Liver (tissue), 9 donors: ENCODE results near the gene SUPT4H1. TPM values are rescaled to one million over a fixed set of nuclear protein-coding genes. Genes with fewer than 3 reads are reported as not detected.

ENCODE experiments used
- DNase-seq: peaks from one replicate; pipeline ENCODE4 v3.0.0-alpha.2; 2017; ENCODE audit warnings: low spot score
- H3K27ac ChIP-seq, 2 donors: one replicate each; pipeline ENCODE4 v1.7.0; 2013; ENCODE audit warnings: inconsistent platforms in 2 of 2, low read length in 2 of 2, control low read depth in 1 of 2, low read depth in 1 of 2, mild to moderate bottlenecking in 1 of 2
- H3K27me3 ChIP-seq, 4 donors: one replicate each; pipeline versions ENCODE4 v1.6.1 to v1.7.0; 2013; ENCODE audit warnings: low read length in 3 of 4, inconsistent platforms in 1 of 4, mild to moderate bottlenecking in 1 of 4, moderate library complexity in 1 of 4; ENCODE audit not compliant: control insufficient read depth in 4 of 4, insufficient read depth in 4 of 4
- H3K36me3 ChIP-seq, 4 donors: one replicate each; pipeline versions ENCODE4 v1.6.1 to v1.7.0; 2013; ENCODE audit warnings: low read length in 3 of 4, mild to moderate bottlenecking in 3 of 4, low read depth in 1 of 4, moderate library complexity in 1 of 4; ENCODE audit not compliant: control insufficient read depth in 4 of 4, insufficient read depth in 3 of 4
- H3K4me1 ChIP-seq, 4 donors: one replicate each; pipeline versions ENCODE4 v1.6.1 to v1.7.0; 2013; ENCODE audit warnings: low read length in 3 of 4, mild to moderate bottlenecking in 3 of 4, moderate library complexity in 1 of 4; ENCODE audit not compliant: control insufficient read depth in 4 of 4, insufficient read depth in 4 of 4
- H3K4me3 ChIP-seq, 3 donors: one replicate each; pipeline versions ENCODE4 v1.6.1 to v1.7.0; 2013; ENCODE audit warnings: low read length in 3 of 3, control low read depth in 1 of 3, low read depth in 1 of 3, mild to moderate bottlenecking in 1 of 3
- H3K9ac ChIP-seq, 2 donors: one replicate each; pipeline ENCODE4 v1.7.0; 2013; ENCODE audit warnings: low read length in 2 of 2, mild to moderate bottlenecking in 2 of 2, moderate library complexity in 2 of 2, control low read depth in 1 of 2, low read depth in 1 of 2
- H3K9me3 ChIP-seq, 4 donors: one replicate each; pipeline versions ENCODE4 v1.6.1 to v1.7.0; 2013; ENCODE audit warnings: low read length in 3 of 4; ENCODE audit not compliant: control insufficient read depth in 4 of 4
- ATF3 ChIP-seq: IDR thresholded peaks from 2 replicates; pipeline ENCODE4 v1.6.1; 2016; ENCODE audit warnings: antibody characterized with exemption
- CTCF ChIP-seq: fragments of 150-350 bp; IDR thresholded peaks from 2 replicates; pipeline ENCODE4 v1.5.1; 2017; ENCODE audit warnings: improper control_type of control experiment, low read depth, low read length; ENCODE audit not compliant: missing input control
- EGR1 ChIP-seq, 2 donors: IDR thresholded peaks; 2 replicates each; pipeline ENCODE4 v1.6.1; 2016 to 2018; ENCODE audit warnings: antibody characterized with exemption in 2 of 2, low read depth in 2 of 2
- FOXA1 ChIP-seq: IDR thresholded peaks from 2 replicates; pipeline ENCODE4 v1.6.1; 2016; ENCODE audit warnings: antibody characterized with exemption
- FOXA2 ChIP-seq: IDR thresholded peaks from 2 replicates; pipeline ENCODE4 v1.6.1; 2016; ENCODE audit warnings: antibody characterized with exemption
- GABPA ChIP-seq, 2 donors: IDR thresholded peaks in 1 of 2; conservative IDR thresholded peaks in 1 of 2; 2 replicates each; pipeline ENCODE4 v1.6.1; 2016; ENCODE audit warnings: antibody characterized with exemption in 2 of 2, mild to moderate bottlenecking in 1 of 2, moderate library complexity in 1 of 2
- HNF4G ChIP-seq: IDR thresholded peaks from 2 replicates; pipeline ENCODE4 v1.6.1; 2016; ENCODE audit warnings: antibody characterized with exemption
- JUND ChIP-seq, 2 donors: IDR thresholded peaks; 2 replicates each; pipeline ENCODE4 v1.6.1; 2016; ENCODE audit warnings: antibody characterized with exemption in 2 of 2
- MAX ChIP-seq: IDR thresholded peaks from 2 replicates; pipeline ENCODE4 v1.6.1; 2016; ENCODE audit warnings: antibody characterized with exemption
- NR2F2 ChIP-seq: IDR thresholded peaks from 2 replicates; pipeline ENCODE4 v1.6.1; 2016; ENCODE audit warnings: antibody characterized with exemption
- REST ChIP-seq: IDR thresholded peaks from 2 replicates; pipeline ENCODE4 v1.6.1; 2016; ENCODE audit warnings: antibody characterized with exemption, mild to moderate bottlenecking
- SP1 ChIP-seq: IDR thresholded peaks from 2 replicates; pipeline ENCODE4 v1.6.1; 2018; ENCODE audit warnings: antibody characterized with exemption, mild to moderate bottlenecking
- TAF1 ChIP-seq: conservative IDR thresholded peaks from 2 replicates; pipeline ENCODE4 v1.6.1; 2016; ENCODE audit warnings: antibody characterized with exemption, mild to moderate bottlenecking
- YY1 ChIP-seq: IDR thresholded peaks from 2 replicates; pipeline ENCODE4 v1.6.1; 2016; ENCODE audit warnings: antibody characterized with exemption, mild to moderate bottlenecking
- ZBTB33 ChIP-seq: IDR thresholded peaks from 2 replicates; pipeline ENCODE4 v1.6.1; 2016; ENCODE audit warnings: antibody characterized with exemption
- WGBS: extraction: QIAGEN DNeasy Blood & Tissue Kit; methylation state at CpG from one replicate; pipeline ENCODE4 v1.1.7; 2013; 5-methylcytosine and 5-hydroxymethylcytosine counted together
- polyA plus RNA-seq, 2 donors: library from polyadenylated mRNA; stranded (reverse) in 1 of 2; unstranded in 1 of 2; fragments of 200-250 nt in 1 of 2; fragments of >200 nt in 1 of 2; fragmentation: Nextera tagmentation in 1 of 2; extraction: Ambion mirVana in 1 of 2; gene quantifications; one replicate each; pipeline versions ENCODE4 v1.2.1 to v1.2.3, GENCODE V29; 2013 to 2015
- total RNA-seq, 2 donors: library from RNA; depleted of rRNA; stranded (reverse); fragments of >200 nt; gene quantifications; one replicate each; pipeline ENCODE4 v1.2.3, GENCODE V29; 2014
- donor health status: healthy.
- donor health status: healthy.
- donor health status: healthy.
- donor health status: healthy.
- donor health status: healthy.

The SUPT4H1 gene
- total and polyA plus RNA-seq, 4 donors: 23.3 to 59.1 (median 40.4) TPM

- no peak overlapping the region for H3K4me3 ChIP-seq
- H3K27me3 ChIP-seq: no peaks in the 10 kb centered on the region
- no peak overlapping the region for H3K27ac ChIP-seq
- H3K9ac ChIP-seq: no peak overlapping the region
- no peaks in the 10 kb centered on the region for H3K9me3 ChIP-seq
- H3K36me3 ChIP-seq: peaks cover 10 to 24% (median 19%) of the 10 kb centered on the region in 4 donors
- DNase-seq: no peak
- TF ChIP-seq ZBTB33: no peak
- TF ChIP-seq HNF4G: no peak
- TF ChIP-seq YY1: no peak
- 77% methylated on average over 6 of the region's 6 CpGs for WGBS
- peaks cover 4 to 21% (median 18%) of the 10 kb centered on the region in 4 donors for H3K4me1 ChIP-seq
Observed at GRCh38 chr17:58354541-58355216, 2.7 kb upstream of the SUPT4H1 start.

GRCh38 chr17:58353389-58353825 is 1.4 kb upstream of the SUPT4H1 start:
- DNase-seq: no peak
- 76% methylated on average over 4 of the region's 4 CpGs for WGBS
- Histone ChIP-seq H3K27me3 (no peaks in the 10 kb centered on the region), H3K9ac (no peak overlapping the region), H3K36me3 (peaks cover 10 to 36% (median 28%) of the 10 kb centered on the region in 4 donors), H3K4me1 (peaks cover 4 to 21% (median 18%) of the 10 kb centered on the region in 4 donors), H3K9me3 (no peaks in the 10 kb centered on the region), H3K4me3 (no peak overlapping the region), H3K27ac (peak overlapping the region; percentile 84 to 90)
- TF ChIP-seq JUND (IDR thresholded peaks at IDR 0.05) (no peak), NR2F2 (no peak), REST (no peak), FOXA1 (no peak), GABPA (IDR thresholded peaks at IDR 0.05 in 1 of 2, conservative IDR thresholded peaks at IDR 0.05 in 1 of 2) (no peak), HNF4G (no peak), CTCF (no peak), ZBTB33 (no peak), TAF1 (no peak), SP1 (no peak), FOXA2 (no peak), ATF3 (no peak), EGR1 (IDR thresholded peaks at IDR 0.05; ENCODE audit: low read depth in 2 of 2) (no peak), MAX (no peak)
